Muscle of back (tissue), 11 donors: ENCODE results near the gene TBX1. TPM values are rescaled to one million over a fixed set of nuclear protein-coding genes. Genes with fewer than 3 reads are reported as not detected.

Experiments used
- DNase-seq, 3 donors: peaks; one replicate each; pipeline versions ENCODE4 v3.0.0 to v3.0.0-alpha.2; 2013
- polyA plus RNA-seq, 10 donors: library from polyadenylated mRNA; unstranded; fragments of 120-200 nt; gene quantifications; one replicate each; pipeline ENCODE4 v1.2.1, GENCODE V29; 2013; ENCODE audit not compliant: insufficient read length in 10 of 10

Gene TBX1
- polyA plus RNA-seq, 10 donors = 5.3 to 16.6 (median 7.6) TPM

DNA sequence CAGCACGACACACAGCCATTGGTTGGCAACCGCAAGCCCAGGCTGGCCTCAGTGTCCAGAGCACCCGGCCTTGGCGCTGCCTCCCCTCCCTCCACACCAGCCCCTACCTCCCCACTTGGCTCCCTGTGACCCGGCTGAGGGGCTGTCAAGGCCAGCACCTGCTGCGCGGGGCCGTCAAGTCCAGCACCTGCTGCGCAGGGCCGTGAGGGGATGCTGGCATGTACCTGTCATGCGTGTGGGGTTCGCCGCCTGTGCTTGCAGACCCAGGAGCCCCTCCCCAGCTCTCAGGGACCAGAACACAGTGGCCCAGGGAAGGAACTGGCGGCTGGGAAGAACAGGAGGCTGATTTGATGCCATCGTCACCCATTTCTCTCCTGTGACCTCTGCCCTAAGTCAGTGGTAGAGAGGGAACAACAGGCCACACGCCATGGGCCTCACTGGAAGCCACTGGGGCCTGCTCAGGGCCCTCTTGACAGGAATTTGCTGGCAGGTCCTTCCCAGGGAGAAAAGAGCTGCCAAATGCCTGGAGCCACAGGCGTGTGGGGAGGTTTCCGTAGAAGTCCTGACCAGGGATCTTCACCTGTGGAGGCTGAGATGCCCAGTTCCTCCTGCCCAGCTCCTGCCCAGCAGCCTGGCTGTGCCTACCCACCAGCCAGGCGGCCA lies 37.6 kb downstream of the TBX1 start:
- no peak for DNase-seq

DNA sequence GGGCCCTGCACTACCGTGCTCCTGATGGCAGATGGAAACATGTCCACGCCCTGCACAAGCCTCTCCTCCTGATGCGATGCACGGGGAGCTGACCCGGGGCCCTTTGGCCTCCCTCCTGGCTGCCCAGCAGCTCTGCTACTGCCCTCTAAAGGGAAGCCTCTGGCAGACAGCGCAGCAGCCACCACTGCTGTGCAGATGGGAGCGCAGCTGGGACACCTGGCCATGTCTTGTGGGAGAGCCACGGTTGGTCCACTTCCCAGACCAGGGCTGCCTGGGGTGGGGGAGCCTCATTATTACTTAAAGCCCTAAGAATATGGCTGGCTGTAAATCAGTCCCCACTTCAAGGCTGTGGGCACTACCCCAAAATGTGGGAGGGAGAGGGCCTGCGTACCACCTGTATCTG lies 38.3 kb downstream of the TBX1 start:
- DNase-seq = peak in 2 of 3 donors; percentile 55 to 80

DNA sequence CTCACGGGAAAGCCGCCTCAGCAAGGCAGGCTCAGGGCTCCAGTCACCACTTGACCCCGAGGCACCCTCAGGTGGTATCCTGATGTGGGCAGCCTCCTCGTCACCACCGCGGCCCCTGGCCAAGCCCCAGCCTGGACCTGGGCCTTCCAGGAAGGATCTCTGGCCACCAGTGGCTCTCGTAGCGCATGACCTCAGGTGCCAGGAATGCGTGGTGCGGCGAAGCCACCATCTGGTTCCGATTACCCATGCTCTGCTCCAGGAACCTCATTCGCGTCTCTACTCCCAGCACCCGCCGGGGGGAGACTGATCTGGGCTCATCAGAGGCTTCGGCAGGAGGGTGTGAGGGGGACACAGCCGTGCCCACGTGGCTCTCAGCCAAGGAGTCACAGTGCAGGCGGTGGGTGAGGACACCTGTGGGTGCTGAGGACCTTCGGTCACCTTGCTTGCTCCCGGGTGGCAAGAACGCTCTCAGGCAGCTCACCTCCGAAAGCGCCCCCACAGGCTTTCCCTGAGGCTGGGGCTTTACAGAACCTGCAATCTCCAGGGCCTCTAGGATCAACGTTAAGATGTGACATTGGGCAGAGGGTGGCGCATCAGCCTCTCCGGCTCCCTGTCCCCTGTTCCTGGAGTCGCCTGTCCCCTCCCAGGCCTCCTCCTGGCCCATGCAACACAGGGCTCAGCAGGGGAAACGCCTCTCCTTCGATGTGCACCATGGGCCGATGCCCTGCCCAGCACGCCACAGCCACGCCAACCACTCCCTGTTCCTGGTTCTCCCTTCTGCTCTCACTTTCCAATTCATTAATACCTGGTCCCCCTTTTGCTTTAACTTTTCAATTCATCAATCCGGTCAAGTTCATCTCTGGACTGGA lies 39.0 kb downstream of the TBX1 start:
- peak; percentile 86 to 94 (median 91) for DNase-seq

DNA sequence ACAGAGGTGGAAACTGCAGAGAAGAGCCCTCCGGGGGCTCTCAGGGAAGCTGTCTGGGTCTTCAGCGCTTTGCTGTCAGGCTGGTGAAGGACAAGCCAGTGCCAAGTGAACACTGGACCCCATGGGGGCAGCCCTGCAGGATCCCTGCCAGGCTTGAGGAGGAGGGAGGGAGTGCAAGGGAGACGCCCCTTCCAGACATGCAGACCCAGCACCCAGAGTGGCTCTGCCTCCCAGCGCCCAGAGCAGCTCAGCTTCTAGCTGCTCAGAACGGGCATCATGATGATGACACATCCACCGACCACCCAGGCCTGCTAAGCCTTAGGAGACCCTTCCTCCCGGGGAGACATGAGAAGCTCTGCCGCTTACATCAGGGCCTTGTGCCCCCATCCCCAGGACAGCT lies 39.7 kb downstream of the TBX1 start:
- no peak for DNase-seq

DNA sequence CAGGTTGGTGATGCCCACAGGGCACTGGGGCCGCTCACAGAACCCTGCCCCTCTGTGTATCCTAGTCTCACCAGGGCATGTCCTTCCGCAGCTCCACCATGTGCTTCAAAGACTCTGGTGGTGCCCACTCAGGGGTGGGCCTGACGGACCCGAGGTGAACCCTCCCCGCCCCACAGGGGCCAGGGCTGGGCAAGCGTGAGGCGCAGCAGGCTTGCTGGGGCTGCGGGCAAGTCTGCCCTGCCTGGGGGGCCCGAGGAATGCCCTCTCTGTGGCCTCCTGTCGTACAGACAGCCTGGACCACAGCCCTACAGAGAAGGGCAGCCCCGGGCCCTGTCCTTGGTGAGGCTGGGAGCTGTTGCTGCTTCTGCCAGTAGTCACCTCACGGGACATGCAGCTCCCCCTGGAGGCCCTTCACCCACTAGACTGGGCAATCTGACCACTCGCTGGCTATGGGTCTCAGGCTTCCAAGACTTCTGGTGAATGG lies 40.2 kb downstream of the TBX1 start:
- no peak for DNase-seq

DNA sequence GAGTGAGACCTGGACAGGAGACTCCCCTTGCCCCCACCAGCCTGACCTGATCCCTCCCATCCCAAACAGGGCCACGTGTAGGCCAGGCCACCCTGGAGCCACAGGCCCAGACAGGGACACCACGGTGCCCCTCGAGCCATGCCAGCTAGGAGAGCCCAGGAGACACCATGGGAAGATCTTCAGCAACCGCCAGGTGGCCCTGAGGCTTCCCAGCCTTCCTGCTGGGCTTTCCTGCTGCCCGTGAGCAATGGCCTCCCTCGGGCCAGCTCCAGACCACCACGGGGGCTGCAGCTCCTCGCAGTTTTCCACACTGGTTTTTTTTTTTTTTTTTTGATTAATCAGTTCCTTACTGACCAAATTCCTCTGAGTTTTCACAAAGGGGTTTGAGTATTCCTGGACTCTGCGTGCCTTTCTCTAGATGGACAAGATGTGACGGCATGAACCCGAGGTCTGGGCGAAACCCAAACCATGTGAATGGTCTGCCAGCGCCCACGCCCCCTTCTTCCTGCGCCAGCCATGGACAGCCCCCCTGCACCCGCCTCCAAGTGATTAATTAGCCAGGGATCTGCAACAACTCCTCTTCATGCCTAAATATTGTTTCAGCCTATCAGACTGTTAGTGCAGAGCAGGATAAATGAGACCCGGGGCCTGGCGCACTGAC lies 40.9 kb downstream of the TBX1 start:
- DNase-seq = no peak

DNA sequence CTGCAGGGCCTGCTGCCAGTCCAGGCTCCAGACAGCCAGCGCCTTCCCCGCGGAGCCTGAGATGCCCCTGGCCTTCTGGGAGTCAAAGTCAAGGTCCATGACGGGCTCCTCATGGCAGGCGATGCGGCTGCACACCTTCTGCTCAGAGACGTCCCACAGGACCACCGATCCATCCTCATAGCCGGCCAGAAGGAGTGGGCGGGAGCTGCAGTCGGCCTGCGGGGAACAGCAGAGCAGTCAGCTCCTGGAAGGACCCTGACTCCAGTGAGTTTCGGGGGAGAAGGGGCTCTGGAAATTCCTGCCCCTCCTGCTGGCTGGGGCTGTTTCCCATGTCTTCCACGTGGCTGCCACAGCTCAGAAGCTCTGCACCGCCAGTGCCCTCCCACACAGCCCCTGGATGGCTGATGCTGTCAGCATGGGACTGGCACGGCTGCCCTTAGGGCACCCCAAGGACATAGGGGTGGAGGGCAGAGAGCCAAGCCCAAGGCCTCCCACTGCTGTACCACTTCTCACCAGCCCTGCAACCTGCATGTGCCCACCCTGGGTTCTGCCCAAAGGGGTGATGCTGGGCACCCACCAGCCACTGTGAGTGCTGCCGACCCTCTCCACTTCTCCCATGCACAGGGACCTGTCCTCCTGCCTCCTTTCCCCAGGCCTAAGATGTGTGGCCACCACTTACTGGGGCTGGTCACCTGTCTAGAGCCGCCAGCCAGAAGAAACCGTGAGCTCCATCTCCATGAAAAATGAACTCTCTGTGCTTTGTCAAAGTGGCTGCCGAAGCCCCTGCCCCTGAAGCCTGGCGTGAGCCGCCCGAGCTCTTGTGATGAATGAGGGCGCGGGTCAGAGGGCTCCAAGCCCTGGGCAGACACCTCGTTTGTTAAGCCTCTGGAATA lies 41.7 kb downstream of the TBX1 start:
- no peak for DNase-seq

DNA sequence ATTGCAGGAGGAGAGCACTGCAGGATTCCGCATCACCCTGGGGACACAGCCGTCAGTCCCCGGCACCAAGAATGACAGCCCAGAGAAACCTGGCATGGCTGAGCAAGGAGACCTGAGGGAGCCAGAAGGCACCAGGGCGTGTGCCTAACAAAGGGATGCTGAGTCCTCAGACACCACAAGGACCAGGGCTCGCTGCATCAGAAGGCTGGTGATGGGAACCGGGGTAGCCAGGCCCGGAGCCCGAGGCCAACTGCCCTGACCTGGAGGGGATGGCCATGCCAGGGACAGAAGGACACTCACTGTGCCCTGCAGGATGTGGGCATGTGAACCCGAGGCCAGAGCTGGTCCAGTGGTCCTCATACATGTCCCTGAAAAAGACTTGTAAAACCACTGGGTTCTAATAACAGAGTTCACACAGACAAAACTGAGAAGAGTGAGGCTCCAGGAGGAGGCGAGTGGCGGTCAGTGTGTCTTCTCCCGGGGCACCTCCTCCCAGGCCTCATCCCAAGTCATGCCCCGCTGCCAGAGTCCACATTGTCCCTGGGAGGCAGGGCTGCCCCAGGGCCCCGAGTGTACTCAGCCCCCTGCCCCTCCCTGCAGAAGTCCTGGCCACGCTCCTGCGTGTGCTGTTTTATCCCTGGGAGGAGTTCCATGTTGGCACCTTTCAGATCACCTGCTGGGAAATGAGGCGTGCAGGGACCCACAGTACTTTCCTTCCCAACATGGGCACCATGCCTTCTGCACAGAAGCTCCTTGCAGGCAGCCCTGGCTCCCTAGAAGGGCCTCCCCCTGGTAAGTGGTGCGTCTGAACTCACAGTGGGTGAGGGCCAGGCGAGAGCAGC lies 42.5 kb downstream of the TBX1 start:
- DNase-seq = no peak

DNA sequence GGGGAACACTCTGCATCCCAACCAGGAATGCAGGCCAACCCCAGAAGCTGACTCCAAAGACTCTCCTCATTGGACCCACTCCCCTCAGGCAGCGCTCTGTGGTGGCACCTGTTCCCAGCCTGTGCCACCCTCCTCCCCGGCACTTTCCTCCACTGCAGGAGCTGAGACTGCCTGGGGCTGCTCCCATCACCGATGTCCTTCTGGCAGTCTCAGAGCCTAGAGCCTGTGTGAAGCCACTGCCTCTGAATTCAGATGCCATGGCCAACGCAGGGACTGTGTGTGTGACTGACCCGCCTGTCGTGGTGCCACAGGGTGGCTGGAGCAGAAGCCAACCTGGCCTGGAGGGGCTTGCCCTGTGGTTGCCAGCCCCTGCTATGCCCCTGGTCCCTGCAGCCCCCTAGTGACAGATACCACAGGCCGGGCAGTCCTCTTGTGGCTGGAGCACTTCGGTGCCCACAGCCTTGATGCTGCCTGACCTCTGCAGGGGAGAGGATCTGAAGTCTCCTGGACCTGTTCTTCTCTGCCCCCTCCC lies 43.2 kb downstream of the TBX1 start:
- no peak for DNase-seq

DNA sequence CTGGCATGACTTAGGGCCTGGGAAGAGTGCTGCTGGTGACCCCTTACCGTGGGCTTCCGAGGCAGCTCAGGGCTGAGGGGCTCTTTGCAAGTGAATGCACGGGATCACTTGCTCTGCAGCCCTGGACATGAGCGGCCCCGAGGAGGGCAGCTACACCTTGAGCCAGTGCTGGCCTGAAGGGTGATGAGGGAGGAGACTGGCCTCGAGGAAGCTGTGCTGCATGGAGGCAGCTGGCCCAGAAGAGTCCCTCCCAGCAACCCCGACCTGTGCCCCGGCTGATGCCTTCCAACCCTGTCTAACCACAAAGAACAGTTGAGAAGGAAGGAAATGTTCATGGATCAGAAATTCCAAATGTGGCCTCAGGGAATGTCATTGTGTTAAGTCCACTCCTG lies 45.2 kb downstream of the TBX1 start:
- no peak for DNase-seq

DNA sequence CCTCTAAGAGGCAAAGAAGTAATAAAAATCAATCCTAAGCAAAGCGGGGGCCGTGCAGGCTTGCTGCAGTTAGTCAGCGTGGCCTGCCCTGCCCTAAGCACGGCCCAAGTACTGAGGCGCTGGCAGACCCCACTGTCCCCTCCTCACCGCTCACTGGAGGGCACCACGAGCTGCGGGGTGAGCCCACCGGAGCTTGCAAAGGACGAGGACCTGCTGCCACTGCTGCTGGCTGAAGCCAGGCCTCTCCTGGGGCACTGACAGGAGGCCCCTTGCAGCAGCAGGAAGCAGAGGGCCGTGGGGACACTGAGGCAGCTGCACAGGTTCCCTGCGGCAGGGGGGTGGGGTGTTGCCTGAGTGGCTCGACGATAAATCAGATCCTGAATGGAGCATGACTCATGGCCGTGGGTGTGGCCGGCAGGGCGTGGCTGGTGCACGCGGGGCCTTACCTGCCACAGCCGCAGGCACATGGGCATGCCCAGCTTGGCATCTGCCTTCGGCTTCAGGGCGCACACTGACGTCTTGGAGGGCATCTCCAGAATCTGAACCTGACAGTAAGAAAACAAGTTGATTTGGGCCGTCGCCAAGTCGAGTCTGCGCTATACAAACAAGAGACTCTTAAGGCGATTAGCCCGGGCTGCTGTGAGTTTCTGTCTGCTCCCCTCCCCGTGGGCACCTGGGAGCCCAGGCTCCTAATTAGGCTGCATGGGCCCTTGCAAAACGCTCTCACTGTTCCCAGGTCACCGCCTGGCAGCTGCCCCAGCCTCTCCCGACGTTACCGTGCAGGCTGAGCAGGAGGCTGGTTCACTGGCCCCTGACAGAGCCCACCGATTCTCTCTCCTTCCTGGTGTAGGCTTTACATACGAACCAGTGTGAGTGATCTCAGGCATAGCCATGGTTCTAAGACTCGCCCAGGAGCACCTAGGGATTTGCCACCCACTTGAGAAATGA lies 45.9 kb downstream of the TBX1 start:
- no peak for DNase-seq

DNA sequence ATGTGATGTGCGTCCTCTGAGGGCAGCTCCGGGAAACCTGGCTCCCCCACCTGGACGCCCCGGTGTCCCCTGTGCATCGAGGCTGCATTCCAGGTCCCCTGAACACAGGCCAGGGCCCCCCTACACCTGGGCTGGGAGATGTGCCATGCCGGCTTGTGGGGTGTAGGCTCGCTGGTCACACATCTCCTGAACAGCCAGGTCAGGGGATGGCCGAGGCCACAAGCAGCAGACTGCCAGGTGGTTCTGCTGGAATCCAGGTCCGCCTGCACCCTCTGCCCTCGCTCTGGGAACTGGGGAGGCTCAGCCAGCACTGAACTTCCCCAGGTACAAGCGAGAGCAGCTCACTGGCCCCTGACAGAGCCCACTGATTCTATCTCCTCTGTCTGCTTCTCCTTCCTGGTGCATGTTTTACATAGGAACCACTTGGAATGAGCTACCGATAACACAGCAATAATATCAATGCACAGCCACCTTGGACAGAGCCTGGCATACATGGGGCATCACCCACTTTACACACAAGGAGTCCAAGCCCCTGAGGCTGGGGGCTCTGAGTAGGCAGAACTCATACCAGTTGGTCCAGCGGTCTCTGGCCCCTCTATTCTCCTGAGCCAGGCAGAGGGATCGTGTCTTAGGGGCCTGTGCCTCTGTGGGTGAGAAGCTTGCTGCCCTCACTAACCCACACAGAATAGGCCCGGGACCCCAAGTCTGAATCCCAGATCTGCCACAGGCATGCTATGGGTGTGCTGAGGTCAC lies 46.8 kb downstream of the TBX1 start:
- no peak for DNase-seq

DNA sequence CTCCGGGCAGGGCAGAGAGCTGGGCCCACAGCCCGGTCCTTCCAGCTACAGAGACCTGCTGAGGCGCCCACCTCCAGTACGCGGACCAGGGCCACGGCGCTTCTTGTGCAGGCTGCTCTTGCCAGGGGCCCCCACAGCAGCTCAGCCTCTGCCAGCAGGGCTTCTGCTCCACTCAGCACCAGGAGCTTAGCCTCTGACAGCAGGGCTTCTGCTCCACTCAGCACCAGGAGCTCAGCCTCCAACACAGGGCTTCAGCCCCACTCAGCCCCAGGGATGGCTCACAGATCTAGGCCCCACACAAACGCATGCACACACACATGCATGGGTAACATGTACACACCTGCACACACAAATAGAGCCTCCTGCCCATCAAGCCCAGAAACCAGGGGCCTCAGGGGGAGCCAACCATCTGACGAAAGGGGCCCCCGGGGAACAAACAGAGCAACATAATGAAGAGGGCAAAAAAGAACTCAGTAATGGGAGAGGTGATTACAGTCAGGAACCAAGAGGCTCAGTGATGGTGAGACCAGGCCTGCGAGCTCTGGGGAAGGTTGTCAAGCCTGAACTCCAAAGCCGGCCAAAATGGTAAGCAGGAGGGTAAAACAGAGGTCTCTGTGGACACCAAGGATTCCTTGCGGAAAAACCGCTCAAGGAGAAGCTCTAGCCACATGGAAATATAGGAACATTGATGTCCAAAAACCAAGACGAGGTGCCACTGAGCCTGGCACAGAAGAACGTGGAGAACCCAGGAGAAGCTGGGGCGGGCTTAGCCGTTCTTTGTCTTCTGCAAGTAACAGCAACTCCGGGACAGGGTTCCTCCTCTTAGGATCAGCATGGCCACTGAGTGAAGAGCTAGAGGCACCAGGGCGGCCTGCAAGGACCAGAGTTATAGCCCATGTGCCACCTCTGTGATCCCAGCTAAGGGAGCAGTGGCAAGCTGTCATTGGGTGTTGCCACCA lies 47.6 kb downstream of the TBX1 start:
- no peak for DNase-seq

DNA sequence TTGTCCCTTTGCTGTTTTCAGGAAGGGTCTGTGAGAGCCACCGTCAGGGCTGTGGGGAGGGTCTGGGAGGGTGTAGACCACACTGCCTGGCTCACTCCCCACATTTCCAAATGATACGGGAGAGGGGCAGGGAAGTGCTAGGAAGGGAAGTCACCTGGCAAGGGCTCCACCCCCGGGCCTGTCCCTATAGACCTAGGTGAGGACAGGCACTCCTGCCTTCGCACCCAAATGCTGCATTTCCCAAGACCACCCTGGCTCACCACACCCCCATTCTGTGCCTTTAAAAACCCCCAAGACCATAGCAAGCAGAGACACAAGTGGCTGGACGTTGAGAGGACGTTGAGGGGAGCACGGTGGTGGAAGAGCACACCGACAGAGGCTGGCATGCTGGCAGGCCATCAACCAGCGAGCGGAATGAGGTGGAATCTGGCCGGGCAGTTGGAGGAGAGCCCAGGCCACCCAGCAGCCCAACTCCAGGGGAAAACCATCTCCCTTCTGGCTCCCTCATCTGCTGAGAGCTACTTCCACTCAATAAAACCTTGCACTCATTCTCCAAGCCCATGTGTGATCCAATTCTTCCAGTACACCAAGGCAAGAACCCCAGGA lies 48.4 kb downstream of the TBX1 start:
- no peak for DNase-seq

DNA sequence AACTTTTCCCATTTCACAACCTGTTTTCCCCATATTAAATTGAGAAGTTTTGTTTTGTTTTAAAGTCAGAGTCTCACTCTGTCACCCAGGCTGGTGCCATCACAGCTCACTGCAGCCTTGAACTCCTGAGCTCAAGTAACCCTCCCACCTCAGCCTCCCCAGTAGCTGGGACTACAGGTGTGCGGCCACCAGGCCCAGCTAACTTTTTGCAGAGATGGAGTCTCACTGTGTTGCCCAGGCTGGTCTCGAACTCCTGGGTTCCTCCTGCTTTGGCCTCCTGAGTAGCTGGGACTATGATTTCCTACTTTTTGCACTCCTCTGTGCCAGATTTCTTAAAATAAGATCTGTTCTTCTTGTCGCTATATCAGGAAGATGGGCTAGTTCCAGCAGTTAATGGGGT lies 49.2 kb downstream of the TBX1 start:
- no peak for DNase-seq

DNA sequence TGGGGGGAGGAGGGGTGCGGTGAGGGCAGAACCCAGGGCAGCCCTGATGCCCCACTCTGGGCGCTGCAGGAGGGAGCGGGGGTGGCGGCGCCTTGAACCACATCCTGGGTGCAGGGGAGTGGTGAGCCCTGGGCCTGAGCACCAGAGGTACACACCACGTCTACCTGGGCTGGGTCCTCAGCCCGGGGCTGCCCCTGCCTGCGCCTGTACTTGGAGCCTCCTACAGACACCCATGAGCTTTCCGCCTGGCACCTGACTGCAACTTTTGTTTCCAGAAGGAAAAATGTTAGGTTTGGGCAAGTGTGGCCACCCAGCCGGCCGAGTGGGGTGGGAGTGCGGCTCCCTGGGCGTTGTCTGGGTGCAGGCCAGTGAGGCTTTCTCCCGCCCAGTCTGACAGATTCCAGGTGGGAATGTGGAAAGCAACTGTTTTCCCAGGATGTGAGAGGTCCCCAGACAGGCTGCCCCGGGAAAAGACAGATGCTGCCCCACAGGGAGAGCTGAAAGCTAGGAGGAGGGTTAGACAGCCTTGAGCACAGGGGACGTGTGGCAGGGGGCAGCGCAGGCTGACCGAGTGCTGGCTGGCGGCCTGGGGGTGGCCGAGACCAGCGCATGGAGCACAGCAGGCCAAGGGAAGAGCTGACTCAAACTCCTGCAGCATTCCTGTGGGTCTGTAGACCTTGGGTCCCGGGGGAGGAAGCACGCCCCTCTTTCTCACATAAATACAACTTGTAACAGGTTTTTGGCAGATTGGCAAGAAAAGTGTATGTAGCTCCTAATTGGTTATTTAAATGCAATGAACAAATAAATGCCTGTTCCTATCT lies 50.0 kb downstream of the TBX1 start:
- peak in 1 of 3 donors; percentile 78 for DNase-seq
